Measurements from ENCODE around the gene MORN3.
"Not testable (repeated sequence)": the region's sequence is repeated elsewhere in the genome, so short reads cannot be mapped to it uniquely, and the experiment has no call there.

Gene MORN3

GRCh38 chr12:121649322-121649721, 20.1 kb downstream of the MORN3 start:
- no peak for TF ChIP-seq CTCF (IDR thresholded peaks at IDR 0.05; ENCODE audit: insufficient read depth, low read depth, low read length, missing control alignments)
- peak; percentile 37 for DNase-seq (ENCODE audit: low read depth)
- H3K4me3 ChIP-seq (ENCODE audit: low read length) = no peak overlapping the region

- DNase-seq (ENCODE audit: low read depth) = no peak
- H3K4me3 ChIP-seq (ENCODE audit: low read length) = no peak overlapping the region
- no peak for TF ChIP-seq CTCF (IDR thresholded peaks at IDR 0.05; ENCODE audit: insufficient read depth, low read depth, low read length, missing control alignments)
These were observed 20.9 kb downstream of the MORN3 start for GRCh38 chr12:121648458-121649028.

GRCh38 chr12:121641343-121641630, 28.2 kb downstream of the MORN3 start:
- no peak overlapping the region for H3K4me3 ChIP-seq (ENCODE audit: low read length)
- TF ChIP-seq CTCF (IDR thresholded peaks at IDR 0.05; ENCODE audit: insufficient read depth, low read depth, low read length, missing control alignments) = no peak
- DNase-seq (ENCODE audit: low read depth) = no peak

GRCh38 chr12:121638298-121639202, 30.9 kb downstream of the MORN3 start:
- H3K4me3 ChIP-seq (ENCODE audit: low read length) = no peak overlapping the region
- no peak for DNase-seq (ENCODE audit: low read depth)
- no peak for TF ChIP-seq CTCF (IDR thresholded peaks at IDR 0.05; ENCODE audit: insufficient read depth, low read depth, low read length, missing control alignments)

- no peak for TF ChIP-seq CTCF (IDR thresholded peaks at IDR 0.05; ENCODE audit: insufficient read depth, low read depth, low read length, missing control alignments)
- no peak for DNase-seq (ENCODE audit: low read depth)
- no peak overlapping the region for H3K4me3 ChIP-seq (ENCODE audit: low read length)
These were observed 32.1 kb downstream of the MORN3 start for GRCh38 chr12:121637231-121637914.

GRCh38 chr12:121634836-121635235, 34.6 kb downstream of the MORN3 start:
- H3K4me3 ChIP-seq (ENCODE audit: low read length) = no peak overlapping the region
- no peak for DNase-seq (ENCODE audit: low read depth)
- no peak for TF ChIP-seq CTCF (IDR thresholded peaks at IDR 0.05; ENCODE audit: insufficient read depth, low read depth, low read length, missing control alignments)

- not testable (repeated sequence) for H3K4me3 ChIP-seq (ENCODE audit: low read length); DNase-seq (ENCODE audit: low read depth)
These were observed 35.6 kb downstream of the MORN3 start for GRCh38 chr12:121633833-121634196.

Data from epithelial cell of esophagus (primary cell).